ENCODE measurements around the gene RTP2.

The RTP2 gene

DNA sequence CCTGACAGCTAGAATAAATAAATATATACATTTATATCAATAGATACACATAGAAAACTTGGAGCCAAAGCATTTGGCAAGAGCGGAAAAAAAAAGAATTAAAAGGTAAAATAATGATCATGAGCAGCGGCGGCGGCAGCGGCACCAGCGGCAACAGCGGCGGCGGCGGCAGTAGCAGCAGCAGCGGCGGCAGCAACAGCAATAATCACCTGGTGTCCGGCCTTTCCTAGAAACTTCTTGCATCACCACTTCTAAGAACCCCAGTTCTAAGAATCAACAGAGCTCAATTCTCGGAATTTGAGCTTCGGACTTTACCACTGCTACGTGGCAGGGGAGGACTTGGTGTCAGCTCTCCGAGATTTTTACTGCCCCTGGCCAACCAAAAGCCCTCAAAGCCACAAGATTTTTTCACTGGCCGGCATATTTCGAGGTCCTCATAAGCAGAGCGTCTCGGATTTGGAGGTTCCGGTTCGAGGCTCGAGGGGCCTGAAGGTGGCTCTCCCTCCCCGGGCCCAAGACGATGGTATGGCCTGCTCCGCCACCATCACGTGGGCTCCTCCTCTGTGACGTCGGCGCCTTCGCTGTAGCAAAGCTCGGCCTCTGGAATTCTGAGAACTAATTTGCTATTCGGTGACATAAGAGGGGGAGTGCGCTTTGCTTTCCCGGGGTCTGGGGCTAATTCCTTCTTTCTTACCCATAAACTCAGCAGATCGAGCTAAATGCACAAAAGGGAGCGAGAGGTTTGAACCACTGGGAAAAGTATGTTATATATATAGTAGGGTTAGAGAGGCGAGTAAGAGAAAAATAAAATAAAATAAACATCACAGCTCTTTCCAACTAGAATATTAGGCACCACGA lies 43.1 kb upstream of the RTP2 start, which contains the start of gene BCL6:
Gene BCL6 (minus strand): TSS at position 268 of the 858 bp plus-strand sequence. CDS start 11,775 bp downstream, outside the sequence.
- peak within 1 kb of the TSS; percentile 98 for H3K27ac ChIP-seq
- H3K9me3 ChIP-seq (ENCODE audit: low read depth, low read length): no peaks in the 10 kb centered on the region
- H3K36me3 ChIP-seq (ENCODE audit: insufficient read depth, low read length): no peaks in the 10 kb centered on the region
- peak; percentile 97 for DNase-seq (ENCODE audit: low read depth, low spot score)
- TF ChIP-seq FOXP2 (optimal IDR thresholded peaks at IDR 0.05; ENCODE audit: control extremely low read depth, extremely low read length, insufficient read depth) (no peak), EZH2 (IDR thresholded peaks at IDR 0.05) (no peak), POLR2AphosphoS5 (IDR thresholded peaks at IDR 0.05; ENCODE audit: borderline replicate concordance, low read depth, low read length) (peak; percentile 97)
- H3K9ac ChIP-seq (ENCODE audit: insufficient read length): peak within 1 kb of the TSS; percentile 97
- H3K4me3 ChIP-seq: peak within 1 kb of the TSS; percentile 87

DNA sequence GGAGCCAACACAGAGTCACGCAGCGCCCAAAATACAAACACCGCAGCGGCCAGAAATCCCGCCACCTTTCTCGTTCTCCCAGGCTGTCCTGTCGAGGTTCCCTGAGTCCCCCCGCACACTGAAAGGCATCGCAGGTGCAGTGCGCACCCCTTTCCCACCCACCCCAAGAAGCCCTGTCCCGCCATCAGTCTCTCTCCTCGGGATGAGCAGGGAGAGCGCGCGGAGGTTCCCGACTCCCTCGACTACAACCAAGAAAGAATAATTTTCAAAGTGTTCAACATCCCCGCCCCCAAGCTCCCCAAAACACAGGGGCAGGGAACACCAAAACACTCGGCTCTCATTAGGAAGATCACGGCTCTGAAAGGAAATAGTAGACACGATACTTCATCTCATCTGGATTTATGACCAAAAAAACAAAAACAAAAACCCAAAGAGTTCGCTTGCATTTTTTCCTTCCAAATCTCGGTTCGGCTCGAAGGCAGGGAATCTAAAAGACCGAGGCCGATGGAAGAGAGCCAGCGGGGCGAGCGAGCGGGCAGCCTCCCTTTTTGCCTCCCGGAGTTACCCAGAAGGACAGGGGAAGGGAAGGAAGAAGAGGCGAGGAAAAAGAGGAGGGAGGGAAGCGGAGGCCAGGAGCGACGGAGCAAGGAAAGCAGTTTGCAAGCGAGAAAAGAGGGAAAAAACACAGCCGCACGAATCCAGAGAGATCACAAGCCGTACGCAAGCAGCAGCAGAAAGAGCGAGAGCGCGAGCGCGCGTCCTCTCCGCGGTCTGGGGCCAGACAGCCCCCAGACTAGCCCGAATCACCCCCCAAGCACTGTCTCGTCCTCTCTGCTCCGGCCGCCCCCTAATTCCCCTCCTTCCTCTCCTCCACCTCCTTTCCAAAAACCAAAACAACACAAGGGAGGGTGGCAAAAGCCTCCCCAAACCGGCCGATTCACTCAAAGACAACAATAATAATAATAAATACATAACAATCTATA lies 42.1 kb upstream of the RTP2 start:
- peak overlapping the region; percentile 87 for H3K4me3 ChIP-seq
- no peak for TF ChIP-seq EZH2 (IDR thresholded peaks at IDR 0.05)
- 0 out of 2 replicates have a peak, but pooled peaks have one; percentile 9 for TF ChIP-seq POLR2AphosphoS5 (IDR thresholded peaks at IDR 0.05; ENCODE audit: borderline replicate concordance, low read depth, low read length)
- H3K27ac ChIP-seq: peak overlapping the region; percentile 98

DNA sequence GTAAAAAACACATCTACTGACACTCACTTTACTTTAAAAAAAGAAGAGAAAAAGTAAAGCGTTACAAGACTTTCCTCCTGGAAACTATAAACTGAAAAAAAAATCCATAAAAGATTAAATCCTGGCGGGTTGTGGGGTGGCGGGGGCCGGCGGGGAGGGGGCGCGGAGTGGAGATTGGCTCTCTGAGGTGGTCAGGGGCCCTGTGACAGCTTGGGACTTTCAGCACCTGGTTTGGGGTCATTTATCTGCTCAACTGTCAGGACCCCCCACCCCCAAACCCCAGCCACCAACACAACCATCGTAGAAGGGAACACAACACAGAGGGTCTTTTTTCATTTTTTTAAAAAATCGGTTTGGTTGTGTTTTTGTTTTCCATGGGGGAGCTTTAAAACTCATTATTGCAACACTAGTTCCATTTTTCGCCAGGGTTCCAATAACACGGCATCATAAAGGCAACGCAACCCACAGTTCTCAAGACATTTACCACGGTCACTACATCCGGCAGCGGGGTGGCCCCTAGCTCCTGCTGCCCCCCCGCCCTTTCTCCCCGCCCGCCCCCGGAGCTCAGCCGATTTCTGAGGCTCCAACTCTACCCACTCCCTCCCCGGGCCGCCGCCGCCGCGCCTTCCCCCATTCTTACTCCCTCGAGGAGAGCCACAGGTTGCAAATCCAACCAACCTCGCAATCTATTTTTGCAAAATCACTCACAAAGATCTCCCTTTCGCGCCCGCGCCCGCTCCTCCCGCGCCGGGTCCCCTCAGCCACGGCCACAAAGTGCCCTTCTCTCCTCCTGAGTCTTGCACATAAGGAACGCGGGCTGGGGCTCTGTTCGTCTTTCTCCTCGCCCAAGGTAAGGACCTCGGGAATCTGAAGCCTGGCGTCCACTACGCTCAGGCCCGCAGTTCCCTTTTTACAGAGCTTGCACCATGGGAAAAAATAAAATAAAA lies 41.1 kb upstream of the RTP2 start:
- peak overlapping the region; percentile 98 for H3K27ac ChIP-seq
- TF ChIP-seq FOXP2 (optimal IDR thresholded peaks at IDR 0.05; ENCODE audit: control extremely low read depth, extremely low read length, insufficient read depth): no peak
- no peak for TF ChIP-seq EZH2 (IDR thresholded peaks at IDR 0.05)
- TF ChIP-seq POLR2AphosphoS5 (IDR thresholded peaks at IDR 0.05; ENCODE audit: borderline replicate concordance, low read depth, low read length): no peak
- H3K9ac ChIP-seq (ENCODE audit: insufficient read length): peak overlapping the region; percentile 97
- no peak for DNase-seq (ENCODE audit: low read depth, low spot score)
- H3K4me3 ChIP-seq: peak overlapping the region; percentile 87
- H3K36me3 ChIP-seq (ENCODE audit: insufficient read depth, low read length): peaks cover 13% of the 10 kb centered on the region
- no peaks in the 10 kb centered on the region for H3K9me3 ChIP-seq (ENCODE audit: low read depth, low read length)

More for the DNA sequence above, 42.1 kb upstream of the RTP2 start:
- peaks cover 3% of the 10 kb centered on the region for H3K36me3 ChIP-seq (ENCODE audit: insufficient read depth, low read length)
- H3K9me3 ChIP-seq (ENCODE audit: low read depth, low read length): no peaks in the 10 kb centered on the region
- no peak for DNase-seq (ENCODE audit: low read depth, low spot score)
- H3K9ac ChIP-seq (ENCODE audit: insufficient read length): peak overlapping the region; percentile 97

DNA sequence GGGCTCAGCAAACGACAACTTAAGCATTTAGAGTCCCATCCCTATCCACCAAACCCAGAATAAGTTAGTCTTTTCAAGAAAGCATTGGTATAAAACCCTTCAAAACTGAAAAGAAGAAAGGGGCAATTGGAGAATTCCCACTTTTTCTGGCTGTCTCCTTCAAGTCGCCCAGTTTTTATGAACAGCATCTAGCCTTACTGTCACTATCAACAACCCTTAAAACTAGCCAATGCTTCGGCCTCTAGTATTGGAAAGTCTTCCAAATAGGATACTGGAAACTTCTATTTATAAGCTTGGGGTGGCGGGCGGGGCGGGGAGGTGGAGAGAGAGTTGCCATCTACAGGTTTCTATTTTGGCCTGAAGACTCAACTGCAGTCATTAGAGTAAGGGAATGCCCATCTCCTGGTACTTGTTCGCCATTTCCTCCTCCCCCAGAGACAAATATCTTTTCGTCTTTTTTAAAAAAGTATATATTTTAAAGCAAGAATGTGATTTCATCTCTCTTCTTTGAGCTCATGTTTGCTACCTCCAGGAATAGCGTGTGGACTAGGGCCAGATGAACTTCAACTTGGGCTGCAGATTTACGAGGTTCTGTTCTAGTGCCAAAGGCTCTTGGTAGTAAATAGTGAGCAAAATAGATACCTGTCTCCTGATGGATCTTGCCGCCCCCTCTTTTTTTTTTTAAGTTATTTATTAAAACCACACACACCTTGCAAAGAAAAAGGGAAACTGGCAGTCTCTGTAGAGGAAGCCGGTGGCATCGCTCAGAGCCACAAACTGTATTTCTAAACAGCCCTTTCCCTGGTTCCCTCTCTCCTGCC lies 40.2 kb upstream of the RTP2 start:
- Histone ChIP-seq H3K27ac (peak overlapping the region; percentile 98), H3K36me3 (ENCODE audit: insufficient read depth, low read length) (peaks cover 22% of the 10 kb centered on the region), H3K4me3 (peak overlapping the region; percentile 87), H3K9ac (ENCODE audit: insufficient read length) (peak overlapping the region; percentile 97), H3K9me3 (ENCODE audit: low read depth, low read length) (no peaks in the 10 kb centered on the region)
- no peak for DNase-seq (ENCODE audit: low read depth, low spot score)
- no peak for TF ChIP-seq POLR2AphosphoS5 (IDR thresholded peaks at IDR 0.05; ENCODE audit: borderline replicate concordance, low read depth, low read length)
- TF ChIP-seq FOXP2 (optimal IDR thresholded peaks at IDR 0.05; ENCODE audit: control extremely low read depth, extremely low read length, insufficient read depth): no peak
- no peak for TF ChIP-seq EZH2 (IDR thresholded peaks at IDR 0.05)

DNA sequence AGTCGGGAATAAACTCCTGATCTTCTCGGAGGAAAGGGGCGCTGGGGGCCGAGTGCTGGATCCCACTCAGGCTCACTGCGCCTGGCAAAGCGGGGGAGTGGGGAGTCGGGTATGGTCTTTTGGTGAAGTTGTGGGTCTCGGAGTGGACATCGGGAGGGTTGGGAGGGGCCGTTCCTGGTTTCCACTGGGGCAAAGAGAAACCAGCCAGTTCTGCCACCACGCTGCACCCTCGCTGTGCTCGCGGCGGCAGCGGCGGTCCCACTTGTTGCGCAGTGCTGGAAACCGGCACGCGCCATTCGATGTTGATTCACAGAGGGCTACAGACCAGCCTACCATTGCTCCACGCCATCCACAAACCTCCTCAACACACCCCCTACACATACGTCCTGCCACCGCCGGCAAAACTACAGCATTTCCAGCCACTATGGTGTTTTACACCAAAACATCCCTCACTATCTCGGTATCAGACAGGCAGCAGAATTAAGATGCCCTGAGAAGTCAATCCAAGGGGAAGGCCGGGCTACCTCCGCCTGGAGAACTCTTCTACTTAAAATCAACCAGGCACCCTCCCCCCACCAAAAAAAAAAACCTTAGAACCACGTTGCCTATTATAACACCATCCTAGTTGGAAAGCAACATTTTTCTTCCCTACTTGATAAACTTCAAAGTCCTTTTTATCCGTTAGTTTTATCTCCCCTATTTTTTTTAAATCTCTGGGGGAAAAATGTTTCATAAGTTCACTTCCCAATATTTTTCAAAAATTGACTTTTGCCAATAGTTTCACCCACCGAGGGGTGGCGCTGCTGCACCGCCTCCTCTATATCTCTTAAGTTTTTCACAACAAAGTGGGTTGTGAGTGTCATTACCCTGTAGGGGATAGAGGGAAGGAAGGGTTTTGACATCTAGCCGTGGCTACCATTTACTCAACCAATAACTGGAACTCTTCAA lies 39.3 kb upstream of the RTP2 start:
- TF ChIP-seq POLR2AphosphoS5 (IDR thresholded peaks at IDR 0.05; ENCODE audit: borderline replicate concordance, low read depth, low read length): no peak; the same call in 1 of the 2 replicates
- TF ChIP-seq EZH2 (IDR thresholded peaks at IDR 0.05): no peak
- no peak for TF ChIP-seq FOXP2 (optimal IDR thresholded peaks at IDR 0.05; ENCODE audit: control extremely low read depth, extremely low read length, insufficient read depth)
- Histone ChIP-seq H3K9me3 (ENCODE audit: low read depth, low read length) (no peaks in the 10 kb centered on the region), H3K9ac (ENCODE audit: insufficient read length) (peak overlapping the region; percentile 97), H3K36me3 (ENCODE audit: insufficient read depth, low read length) (peaks cover 28% of the 10 kb centered on the region), H3K4me3 (peak overlapping the region; percentile 87), H3K27ac (peak overlapping the region; percentile 98)
- DNase-seq (ENCODE audit: low read depth, low spot score): no peak

Measured in SK-N-MC (cell line).